ENCODE measurements around the gene PYCR2.
"Not testable (repeated sequence)": the region's sequence is repeated elsewhere in the genome, so short reads cannot be mapped to it uniquely, and the experiment has no call there.

- not testable (repeated sequence) for TF ChIP-seq CTCF (IDR thresholded peaks at IDR 0.05); POLR2AphosphoS5 (IDR thresholded peaks at IDR 0.05; ENCODE audit: low read depth, low read length); SIN3A (IDR thresholded peaks at IDR 0.05; ENCODE audit: borderline replicate concordance, insufficient read depth, low read depth, low read length)
Observed at GRCh38 chr1:225969751-225970150, 45.7 kb upstream of the PYCR2 start.

Data from Panc1 (cell line).